WTC11 (cell line): ENCODE results near the gene FAM3B. TPM values are rescaled to one million over a fixed set of nuclear protein-coding genes. Genes with fewer than 3 reads are reported as not detected.
A peak's percentile ranks its signal among the peaks of the same experiment; 100 is the strongest.

Experiments used
- ATAC-seq: fragments of 200-7000 bp; cut with Tn5 transposase; 2 replicates; pipeline ENCODE4 v1.10.0; 2021; ENCODE audit warnings: mild to moderate bottlenecking, moderate library complexity
- CTCF ChIA-PET: fragments of 300-600 bp; sonication (Branson Sonifier 250); formaldehyde crosslinking; loops from one replicate; lab custom pipeline; 2021; ENCODE audit warnings: antibody characterized with exemption; lab: Charles Lee
- POLR2A ChIA-PET: fragments of 350-600 bp; sonication (Branson Sonifier 250); formaldehyde crosslinking; loops from one replicate; lab custom pipeline; 2021; ENCODE audit warnings: antibody characterized with exemption; lab: Charles Lee
- DNase-seq: peaks from one replicate; pipeline ENCODE4 v3.0.0; 2021; ENCODE audit warnings: low spot score
- H3K27ac Mint-ChIP-seq: 2 replicates; pipeline ENCODE4 v1.8.0; 2021; ENCODE audit warnings: mixed read lengths
- H3K27me3 Mint-ChIP-seq: 2 replicates; pipeline ENCODE4 v1.8.0; 2021; ENCODE audit warnings: low read depth, mild to moderate bottlenecking, moderate library complexity, mixed read lengths
- H3K36me3 Mint-ChIP-seq: 2 replicates; pipeline ENCODE4 v1.8.0; 2021; ENCODE audit warnings: mixed read lengths
- H3K4me1 Mint-ChIP-seq: 2 replicates; pipeline ENCODE4 v1.8.0; 2022; ENCODE audit warnings: mixed read lengths
- H3K4me3 Mint-ChIP-seq: 2 replicates; pipeline ENCODE4 v1.8.0; 2021; ENCODE audit warnings: mild to moderate bottlenecking, moderate library complexity, mixed read lengths
- H3K9me3 Mint-ChIP-seq: 2 replicates; pipeline ENCODE4 v1.8.0; 2021; ENCODE audit warnings: mixed read lengths
- EMX1 ChIP-seq: fragments of 250-450 bp; sonication (Bioruptor Pico); IDR thresholded peaks from 2 replicates; pipeline ENCODE4 v1.8.0; 2021; ENCODE audit warnings: mild to moderate bottlenecking
- ETV6 ChIP-seq: sonication (generic); formaldehyde crosslinking; IDR thresholded peaks from 2 replicates; pipeline ENCODE4 v1.8.1; 2022; ENCODE audit warnings: mild to moderate bottlenecking, missing genetic modification reagents
- GABPB1 ChIP-seq: sonication (generic); formaldehyde crosslinking; IDR thresholded peaks from 2 replicates; pipeline ENCODE4 v1.8.1; 2023; ENCODE audit warnings: mild to moderate bottlenecking, missing genetic modification reagents
- HMGA2 ChIP-seq: fragments of 250-450 bp; sonication (Bioruptor Pico); IDR thresholded peaks from 2 replicates; pipeline ENCODE4 v1.4.0; 2021; ENCODE audit warnings: mild to moderate bottlenecking, moderate library complexity
- JUN ChIP-seq: sonication (generic); formaldehyde crosslinking; IDR thresholded peaks from 2 replicates; pipeline ENCODE4 v1.8.0; 2023; ENCODE audit warnings: mild to moderate bottlenecking, missing genetic modification reagents
- MXD4 ChIP-seq: fragments of 250-450 bp; sonication (Bioruptor Pico); IDR thresholded peaks from 2 replicates; pipeline ENCODE4 v1.8.0; 2021; ENCODE audit warnings: mild to moderate bottlenecking, moderate library complexity, borderline replicate concordance
- NR1H2 ChIP-seq: sonication (generic); formaldehyde crosslinking; IDR thresholded peaks from 2 replicates; pipeline ENCODE4 v1.9.0; 2021; ENCODE audit warnings: mild to moderate bottlenecking, moderate library complexity, missing genetic modification reagents
- SMAD3 ChIP-seq: sonication (generic); formaldehyde crosslinking; IDR thresholded peaks from 2 replicates; pipeline ENCODE4 v1.8.0; 2022; ENCODE audit warnings: missing genetic modification reagents, mild to moderate bottlenecking, borderline replicate concordance
- ZBTB21 ChIP-seq: sonication (generic); formaldehyde crosslinking; IDR thresholded peaks from 2 replicates; pipeline ENCODE4 v1.8.1; 2023; ENCODE audit warnings: mild to moderate bottlenecking, missing genetic modification reagents, borderline replicate concordance
- ZNF396 ChIP-seq: fragments of 250-450 bp; sonication (Bioruptor Pico); IDR thresholded peaks from 2 replicates; pipeline ENCODE4 v1.8.0; 2021; ENCODE audit warnings: mild to moderate bottlenecking, moderate library complexity, borderline replicate concordance
- ZNF671 ChIP-seq: fragments of 250-450 bp; sonication (Bioruptor Pico); IDR thresholded peaks from 2 replicates; pipeline ENCODE4 v1.8.0; 2021; ENCODE audit warnings: mild to moderate bottlenecking
- total RNA-seq: library from RNA; stranded (reverse); gene quantifications from 3 replicates; pipeline ENCODE4 v1.2.3, GENCODE V29; 2021
- TF ChIP-seq, protein P1 (sequence below): sonication (generic); formaldehyde crosslinking; IDR thresholded peaks from 2 replicates; pipeline ENCODE4 v1.8.0; 2023; ENCODE audit warnings: missing genetic modification reagents, mild to moderate bottlenecking, borderline replicate concordance
- TF ChIP-seq, protein P2 (sequence below): fragments of 250-450 bp; sonication (Bioruptor Pico); conservative IDR thresholded peaks from 2 replicates; pipeline ENCODE4 v1.9.0; 2021; ENCODE audit warnings: mild to moderate bottlenecking
- TF ChIP-seq, protein P3 (sequence below): sonication (generic); formaldehyde crosslinking; IDR thresholded peaks from 2 replicates; pipeline ENCODE4 v1.8.0; 2022; ENCODE audit warnings: missing genetic modification reagents

Gene FAM3B
- total RNA-seq, 1 experiment from 2014 or later = 1.4 TPM

DNA sequence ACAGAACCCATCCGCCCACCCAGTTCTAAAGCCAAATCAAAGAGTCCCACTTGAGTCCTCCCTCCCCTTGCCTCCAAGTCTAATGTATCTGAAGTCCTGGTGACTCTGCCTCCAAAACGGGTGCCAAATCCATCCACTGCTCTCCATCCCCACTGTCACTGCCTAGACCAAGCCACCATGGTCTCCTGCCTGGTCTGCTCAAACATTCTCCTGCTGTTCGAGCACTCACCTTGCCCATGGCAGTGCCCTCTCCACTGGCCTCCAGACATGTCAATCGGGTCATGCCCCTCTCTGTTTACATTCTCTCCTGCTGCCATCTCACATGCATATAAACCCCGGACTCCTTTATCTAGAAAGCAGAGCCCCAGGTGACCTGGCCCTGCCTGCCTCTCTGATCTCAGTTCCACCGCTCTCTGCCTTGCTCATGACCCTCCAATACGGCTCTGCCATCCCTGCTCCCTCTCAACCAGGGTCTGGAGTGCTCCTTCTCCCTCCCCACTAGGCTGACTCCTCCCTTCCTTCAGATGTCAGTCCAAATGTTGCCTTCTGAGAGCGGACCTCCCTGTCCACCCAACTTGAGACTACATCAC is 77.4 kb downstream of the FAM3B start (continued):
- no peak for TF ChIP-seq JUN
- TF ChIP-seq, all 79 proteins: peak for 0

DNA sequence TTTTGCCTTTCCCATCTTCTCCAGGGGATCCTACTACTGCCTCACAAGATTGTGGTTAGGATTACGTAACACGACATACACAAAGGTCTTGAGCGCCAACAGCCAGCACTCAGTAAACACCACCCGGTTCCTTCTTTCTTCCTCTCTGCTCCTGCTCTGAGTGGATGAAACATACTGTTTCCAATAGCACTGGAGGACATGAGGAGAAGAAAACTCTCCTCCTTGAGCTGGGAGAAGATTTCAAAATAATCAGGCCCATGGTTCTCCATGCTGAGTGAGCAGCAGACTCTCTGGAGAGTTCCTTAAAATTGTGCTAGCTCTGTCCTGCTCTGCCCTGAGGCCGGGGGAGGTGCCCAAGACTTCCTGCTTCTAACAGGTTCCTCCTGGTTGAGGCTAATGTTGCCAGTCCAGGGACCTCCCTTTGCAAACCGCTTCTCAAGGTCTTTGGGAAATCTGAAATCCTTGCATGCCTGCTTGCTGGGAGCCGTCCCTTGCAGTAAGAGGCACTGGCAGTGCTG is 80.0 kb downstream of the FAM3B start:
- H3K27me3 Mint-ChIP-seq = no peaks in the 10 kb centered on the region; the same call in 1 of the 2 replicates
- TF ChIP-seq ZNF396 (CRISPR knock-in tag) = no peak
- TF ChIP-seq, protein P1, sequence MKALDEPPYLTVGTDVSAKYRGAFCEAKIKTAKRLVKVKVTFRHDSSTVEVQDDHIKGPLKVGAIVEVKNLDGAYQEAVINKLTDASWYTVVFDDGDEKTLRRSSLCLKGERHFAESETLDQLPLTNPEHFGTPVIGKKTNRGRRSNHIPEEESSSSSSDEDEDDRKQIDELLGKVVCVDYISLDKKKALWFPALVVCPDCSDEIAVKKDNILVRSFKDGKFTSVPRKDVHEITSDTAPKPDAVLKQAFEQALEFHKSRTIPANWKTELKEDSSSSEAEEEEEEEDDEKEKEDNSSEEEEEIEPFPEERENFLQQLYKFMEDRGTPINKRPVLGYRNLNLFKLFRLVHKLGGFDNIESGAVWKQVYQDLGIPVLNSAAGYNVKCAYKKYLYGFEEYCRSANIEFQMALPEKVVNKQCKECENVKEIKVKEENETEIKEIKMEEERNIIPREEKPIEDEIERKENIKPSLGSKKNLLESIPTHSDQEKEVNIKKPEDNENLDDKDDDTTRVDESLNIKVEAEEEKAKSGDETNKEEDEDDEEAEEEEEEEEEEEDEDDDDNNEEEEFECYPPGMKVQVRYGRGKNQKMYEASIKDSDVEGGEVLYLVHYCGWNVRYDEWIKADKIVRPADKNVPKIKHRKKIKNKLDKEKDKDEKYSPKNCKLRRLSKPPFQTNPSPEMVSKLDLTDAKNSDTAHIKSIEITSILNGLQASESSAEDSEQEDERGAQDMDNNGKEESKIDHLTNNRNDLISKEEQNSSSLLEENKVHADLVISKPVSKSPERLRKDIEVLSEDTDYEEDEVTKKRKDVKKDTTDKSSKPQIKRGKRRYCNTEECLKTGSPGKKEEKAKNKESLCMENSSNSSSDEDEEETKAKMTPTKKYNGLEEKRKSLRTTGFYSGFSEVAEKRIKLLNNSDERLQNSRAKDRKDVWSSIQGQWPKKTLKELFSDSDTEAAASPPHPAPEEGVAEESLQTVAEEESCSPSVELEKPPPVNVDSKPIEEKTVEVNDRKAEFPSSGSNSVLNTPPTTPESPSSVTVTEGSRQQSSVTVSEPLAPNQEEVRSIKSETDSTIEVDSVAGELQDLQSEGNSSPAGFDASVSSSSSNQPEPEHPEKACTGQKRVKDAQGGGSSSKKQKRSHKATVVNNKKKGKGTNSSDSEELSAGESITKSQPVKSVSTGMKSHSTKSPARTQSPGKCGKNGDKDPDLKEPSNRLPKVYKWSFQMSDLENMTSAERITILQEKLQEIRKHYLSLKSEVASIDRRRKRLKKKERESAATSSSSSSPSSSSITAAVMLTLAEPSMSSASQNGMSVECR = no peak
- TF ChIP-seq, protein P2, sequence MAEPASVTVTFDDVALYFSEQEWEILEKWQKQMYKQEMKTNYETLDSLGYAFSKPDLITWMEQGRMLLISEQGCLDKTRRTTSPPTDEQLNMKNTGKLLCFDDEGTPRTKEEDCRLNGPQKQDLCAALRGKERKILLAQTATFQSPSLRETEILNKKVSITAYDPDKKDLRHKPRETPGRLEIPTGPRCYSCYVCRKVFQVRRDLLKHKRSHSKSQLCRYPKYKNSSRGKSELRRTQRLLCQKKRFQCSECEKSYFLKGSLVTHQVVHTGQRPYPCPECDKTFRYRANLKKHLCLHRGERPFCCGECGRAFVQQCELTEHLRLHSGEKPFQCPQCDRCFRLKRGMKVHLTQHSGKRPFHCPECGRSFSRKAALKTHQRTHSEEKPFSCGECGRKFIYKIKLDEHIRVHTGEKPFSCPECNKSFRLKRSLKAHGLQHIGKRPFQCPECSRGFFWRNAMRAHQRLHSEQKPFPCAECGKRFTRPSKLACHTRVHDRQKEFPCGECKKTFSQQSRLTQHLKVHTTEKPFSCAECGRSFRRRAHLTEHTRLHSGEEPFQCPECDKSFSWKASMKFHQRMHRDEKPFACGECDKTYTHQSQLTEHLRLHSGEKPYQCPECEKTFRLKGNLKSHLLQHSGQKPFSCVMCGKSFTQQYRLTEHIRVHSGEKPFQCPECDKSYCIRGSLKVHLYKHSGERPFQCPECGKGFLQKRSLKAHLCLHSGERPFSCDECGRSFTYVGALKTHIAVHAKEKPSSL (CRISPR knock-in tag) = no peak
- no peak for TF ChIP-seq SMAD3 (CRISPR knock-in tag)
- TF ChIP-seq, protein P3, sequence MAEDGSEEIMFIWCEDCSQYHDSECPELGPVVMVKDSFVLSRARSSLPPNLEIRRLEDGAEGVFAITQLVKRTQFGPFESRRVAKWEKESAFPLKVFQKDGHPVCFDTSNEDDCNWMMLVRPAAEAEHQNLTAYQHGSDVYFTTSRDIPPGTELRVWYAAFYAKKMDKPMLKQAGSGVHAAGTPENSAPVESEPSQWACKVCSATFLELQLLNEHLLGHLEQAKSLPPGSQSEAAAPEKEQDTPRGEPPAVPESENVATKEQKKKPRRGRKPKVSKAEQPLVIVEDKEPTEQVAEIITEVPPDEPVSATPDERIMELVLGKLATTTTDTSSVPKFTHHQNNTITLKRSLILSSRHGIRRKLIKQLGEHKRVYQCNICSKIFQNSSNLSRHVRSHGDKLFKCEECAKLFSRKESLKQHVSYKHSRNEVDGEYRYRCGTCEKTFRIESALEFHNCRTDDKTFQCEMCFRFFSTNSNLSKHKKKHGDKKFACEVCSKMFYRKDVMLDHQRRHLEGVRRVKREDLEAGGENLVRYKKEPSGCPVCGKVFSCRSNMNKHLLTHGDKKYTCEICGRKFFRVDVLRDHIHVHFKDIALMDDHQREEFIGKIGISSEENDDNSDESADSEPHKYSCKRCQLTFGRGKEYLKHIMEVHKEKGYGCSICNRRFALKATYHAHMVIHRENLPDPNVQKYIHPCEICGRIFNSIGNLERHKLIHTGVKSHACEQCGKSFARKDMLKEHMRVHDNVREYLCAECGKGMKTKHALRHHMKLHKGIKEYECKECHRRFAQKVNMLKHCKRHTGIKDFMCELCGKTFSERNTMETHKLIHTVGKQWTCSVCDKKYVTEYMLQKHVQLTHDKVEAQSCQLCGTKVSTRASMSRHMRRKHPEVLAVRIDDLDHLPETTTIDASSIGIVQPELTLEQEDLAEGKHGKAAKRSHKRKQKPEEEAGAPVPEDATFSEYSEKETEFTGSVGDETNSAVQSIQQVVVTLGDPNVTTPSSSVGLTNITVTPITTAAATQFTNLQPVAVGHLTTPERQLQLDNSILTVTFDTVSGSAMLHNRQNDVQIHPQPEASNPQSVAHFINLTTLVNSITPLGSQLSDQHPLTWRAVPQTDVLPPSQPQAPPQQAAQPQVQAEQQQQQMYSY (CRISPR knock-in tag) = no peak
- no peak for TF ChIP-seq ZBTB21 (CRISPR knock-in tag)
- TF ChIP-seq EMX1 = no peak
- TF ChIP-seq HMGA2 (CRISPR knock-in tag) = no peak
- no peak for TF ChIP-seq MXD4 (CRISPR knock-in tag)
- no peak for TF ChIP-seq ZNF671 (CRISPR knock-in tag)
- TF ChIP-seq GABPB1 (CRISPR knock-in tag) = no peak
- TF ChIP-seq NR1H2 (CRISPR knock-in tag) = no peak
- TF ChIP-seq ETV6 (CRISPR knock-in tag) = no peak
- TF ChIP-seq, all 79 proteins: peak for 0
- ChIA-PET CTCF (interaction anchor here (1.0 to 1.9 kb wide), 6 partner anchors 15 to 113 kb away, joined by 3 to 10 read pairs (median 4); no protein-coding TSS in a partner anchor), POLR2A (interaction anchor here (0.7 kb wide), 1 partner anchor 13 kb away, joined by 3 read pairs; no protein-coding TSS in a partner anchor)
- no peaks in the 10 kb centered on the region for H3K36me3 Mint-ChIP-seq
- H3K4me3 Mint-ChIP-seq = no peak overlapping the region
- DNase-seq (no peak), ATAC-seq (peak; percentile 80)
- H3K9me3 Mint-ChIP-seq = peaks cover 11% of the 10 kb centered on the region
- H3K27ac Mint-ChIP-seq = no peak overlapping the region
- H3K4me1 Mint-ChIP-seq = peaks cover 16% of the 10 kb centered on the region
